Sigmoid colon (tissue), 7 donors: Measurements from ENCODE around the gene STPG3. TPM values are rescaled to one million over a fixed set of nuclear protein-coding genes. Genes with fewer than 3 reads are reported as not detected.

Source experiments
- DNase-seq: peaks from one replicate; pipeline ENCODE4 v3.0.0-alpha.2; 2019
- H3K27ac ChIP-seq, 4 donors: fragments of 200-600 bp; sonication (generic); one replicate each; pipeline ENCODE4 v1.5.1; 2016 to 2019; ENCODE audit warnings: mild to moderate bottlenecking in 1 of 4
- H3K27me3 ChIP-seq, 3 donors: fragments of 200-600 bp; sonication (generic); one replicate each; pipeline ENCODE4 v1.5.1; 2019; ENCODE audit warnings: mild to moderate bottlenecking in 1 of 3
- H3K36me3 ChIP-seq, 4 donors: fragments of 200-600 bp; sonication (generic); one replicate each; pipeline ENCODE4 v1.5.1; 2016 to 2019
- H3K4me1 ChIP-seq, 4 donors: fragments of 200-600 bp; sonication (generic); one replicate each; pipeline ENCODE4 v1.5.1; 2017 to 2019
- H3K4me3 ChIP-seq, 4 donors: fragments of 200-600 bp; sonication (generic); one replicate each; pipeline ENCODE4 v1.5.1; 2017 to 2019; ENCODE audit warnings: mild to moderate bottlenecking in 2 of 4, moderate library complexity in 1 of 4
- H3K9me3 ChIP-seq, 4 donors: fragments of 200-600 bp in 3 of 4; sonication (generic) in 3 of 4; one replicate each; pipeline versions ENCODE4 v1.5.1 to v1.6.1; 2013 to 2019
- EP300 ChIP-seq, 4 donors: sonication (generic); formaldehyde crosslinking; IDR thresholded peaks; one replicate each; pipeline ENCODE4 v1.6.1; 2017; ENCODE audit warnings: antibody characterized with exemption in 4 of 4
- POLR2A ChIP-seq, 2 donors: fragments of 450-650 bp; IDR thresholded peaks; one replicate each; pipeline ENCODE4 v1.6.1; 2016; ENCODE audit warnings: antibody characterized with exemption in 2 of 2, mild to moderate bottlenecking in 2 of 2, moderate library complexity in 2 of 2
- POLR2AphosphoS5 ChIP-seq, 4 donors: sonication (generic); formaldehyde crosslinking; IDR thresholded peaks; one replicate each; pipeline ENCODE4 v1.6.1; 2017; ENCODE audit warnings: antibody characterized with exemption in 4 of 4
- WGBS, 2 donors: extraction: QIAGEN DNeasy Blood & Tissue Kit; methylation state at CpG; one replicate each; pipeline ENCODE4 v1.1.7; 2013; 5-methylcytosine and 5-hydroxymethylcytosine counted together
- intact Hi-C: fragments of 100-400 bp; cut with DNase I; formaldehyde crosslinking; loops from one replicate; pipeline ENCODE4 v1.15.1; 2023
- polyA plus RNA-seq, 3 donors: library from polyadenylated mRNA; stranded (reverse); fragments of 200-250 nt; gene quantifications; one replicate each; pipeline ENCODE4 v1.2.3, GENCODE V29; 2013
- total RNA-seq, 4 donors: library from RNA; depleted of rRNA; stranded (reverse); fragments of >200 nt; gene quantifications; one replicate each; pipeline ENCODE4 v1.1.0, GENCODE V29; 2016
- TF ChIP-seq, protein P1 (sequence below), 4 experiments: fragments of 450-650 bp in 3 of 4; fragments of 200-600 bp in 1 of 4; IDR thresholded peaks; one replicate each; pipeline ENCODE4 v1.5.1; 2016 to 2019; ENCODE audit warnings: antibody characterized with exemption in 4 of 4, mild to moderate bottlenecking in 3 of 4, moderate library complexity in 2 of 4
- donor health status: healthy with polysubstance abuse.
- donor health status: Bipolar disorder and iron deficiency.
- donor health status: healthy.

STPG3 gene
- total and polyA plus RNA-seq, 7 donors: not detected

DNA sequence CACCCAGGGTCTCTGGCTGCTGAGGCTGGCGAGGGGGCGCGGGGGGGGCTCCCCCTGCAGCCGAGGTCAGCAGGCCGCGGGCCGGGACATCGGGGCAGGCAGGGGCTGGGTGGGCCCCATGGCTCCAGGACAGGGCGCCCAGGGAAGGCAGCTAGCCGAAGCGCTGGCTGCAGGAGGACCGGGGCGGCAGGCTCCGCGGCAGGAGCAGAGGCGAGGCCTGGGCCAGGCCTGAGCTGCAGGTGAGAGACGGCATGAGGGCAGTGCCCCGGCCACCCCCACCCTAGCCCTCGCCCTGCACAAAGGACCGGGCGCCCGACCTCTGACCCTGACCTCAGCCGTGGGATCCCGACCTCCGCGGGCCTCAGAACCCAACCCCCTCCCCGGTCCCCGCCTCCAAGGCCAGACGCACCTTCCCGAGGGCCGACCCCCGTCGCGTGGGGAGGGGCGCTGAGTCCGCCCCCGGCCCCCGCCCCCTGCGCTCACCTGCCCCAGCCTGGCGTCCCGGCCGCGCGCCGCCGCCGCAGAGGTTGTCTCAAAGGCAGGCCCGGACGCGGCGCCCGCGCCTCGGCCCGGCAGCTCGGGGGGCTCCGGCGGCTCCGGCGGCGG lies 29.5 kb upstream of the STPG3 start:
- H3K27me3 ChIP-seq: no peaks in the 10 kb centered on the region
- no peaks in the 10 kb centered on the region for H3K9me3 ChIP-seq
- DNase-seq: no peak
- intact Hi-C loops: loop anchor here (2.0 to 5.0 kb wide), 3 partner anchors 19 to 107 kb away; partner anchors contain the start of genes ANAPC2, DPP7, SSNA1 and TUBB4B
- no peaks in the 10 kb centered on the region for H3K36me3 ChIP-seq
- H3K27ac ChIP-seq: peak overlapping the region in 1 of 4 donors; percentile 31
- peak overlapping the region; percentile 37 to 65 (median 60) for H3K4me3 ChIP-seq
- 4 to 8% methylated on average over 61 of the region's 61 CpGs for WGBS, 2 donors
- peaks cover 0 to 31% (median 24%) of the 10 kb centered on the region in 4 donors for H3K4me1 ChIP-seq
- TF ChIP-seq EP300 (IDR thresholded peaks at IDR 0.05): no peak
- TF ChIP-seq POLR2A (IDR thresholded peaks at IDR 0.05): no peak
- no peak for TF ChIP-seq POLR2AphosphoS5 (IDR thresholded peaks at IDR 0.05)
- TF ChIP-seq, protein P1, sequence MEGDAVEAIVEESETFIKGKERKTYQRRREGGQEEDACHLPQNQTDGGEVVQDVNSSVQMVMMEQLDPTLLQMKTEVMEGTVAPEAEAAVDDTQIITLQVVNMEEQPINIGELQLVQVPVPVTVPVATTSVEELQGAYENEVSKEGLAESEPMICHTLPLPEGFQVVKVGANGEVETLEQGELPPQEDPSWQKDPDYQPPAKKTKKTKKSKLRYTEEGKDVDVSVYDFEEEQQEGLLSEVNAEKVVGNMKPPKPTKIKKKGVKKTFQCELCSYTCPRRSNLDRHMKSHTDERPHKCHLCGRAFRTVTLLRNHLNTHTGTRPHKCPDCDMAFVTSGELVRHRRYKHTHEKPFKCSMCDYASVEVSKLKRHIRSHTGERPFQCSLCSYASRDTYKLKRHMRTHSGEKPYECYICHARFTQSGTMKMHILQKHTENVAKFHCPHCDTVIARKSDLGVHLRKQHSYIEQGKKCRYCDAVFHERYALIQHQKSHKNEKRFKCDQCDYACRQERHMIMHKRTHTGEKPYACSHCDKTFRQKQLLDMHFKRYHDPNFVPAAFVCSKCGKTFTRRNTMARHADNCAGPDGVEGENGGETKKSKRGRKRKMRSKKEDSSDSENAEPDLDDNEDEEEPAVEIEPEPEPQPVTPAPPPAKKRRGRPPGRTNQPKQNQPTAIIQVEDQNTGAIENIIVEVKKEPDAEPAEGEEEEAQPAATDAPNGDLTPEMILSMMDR (IDR thresholded peaks at IDR 0.05): no peak

DNA sequence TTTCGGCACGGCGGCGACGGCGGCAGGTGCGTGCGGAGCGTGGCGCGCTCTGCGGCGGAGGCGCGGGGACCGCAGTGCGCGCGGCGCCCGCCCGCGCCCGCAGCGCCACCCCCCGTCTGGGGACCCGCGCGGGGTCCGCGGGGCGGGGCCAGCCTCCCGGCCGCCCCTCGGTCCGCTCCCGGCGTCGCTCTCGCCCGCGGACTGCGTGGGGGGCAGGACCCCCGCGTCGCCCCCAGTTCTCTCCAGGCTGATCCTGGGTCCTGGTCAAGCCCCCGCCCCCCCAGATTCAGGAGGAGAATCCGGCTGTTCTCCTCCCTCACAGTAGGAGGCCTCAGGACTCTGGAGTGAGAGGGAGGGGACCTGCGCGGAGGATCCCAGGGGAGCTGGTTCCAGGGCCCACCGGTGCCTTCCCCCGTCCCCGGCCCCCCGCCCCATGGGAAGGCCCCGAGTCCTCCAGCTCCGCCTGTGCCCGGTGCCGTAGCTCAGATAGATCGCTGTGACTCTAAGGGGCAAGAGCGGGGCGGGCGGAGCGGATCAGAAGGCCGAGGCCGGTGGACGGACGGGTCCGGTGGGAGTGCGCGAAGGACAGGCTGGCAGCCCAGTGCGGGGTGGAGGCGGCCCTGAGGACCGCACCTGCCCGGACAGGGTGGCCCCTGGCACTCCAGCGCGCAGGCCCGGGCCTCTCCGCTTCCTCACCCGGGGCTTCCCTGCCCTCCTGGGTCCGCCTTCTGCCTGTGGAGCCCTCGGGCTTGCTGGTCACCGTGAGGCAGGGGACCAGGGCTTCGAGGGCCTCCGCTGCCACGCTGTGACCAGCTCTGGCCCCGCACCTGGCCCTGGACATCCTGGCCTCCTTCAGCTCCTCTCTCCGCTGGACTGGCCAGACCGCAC lies 28.7 kb upstream of the STPG3 start, which contains the start of gene RNF208:
Gene RNF208 (minus strand): TSS at position 51 of the 888 bp plus-strand sequence. CDS start 1,028 bp downstream, outside the sequence.
- no peaks in the 10 kb centered on the region for H3K9me3 ChIP-seq
- H3K4me1 ChIP-seq: peaks cover 0 to 30% (median 24%) of the 10 kb centered on the region in 4 donors
- TF ChIP-seq EP300 (IDR thresholded peaks at IDR 0.05): no peak
- TF ChIP-seq, protein P1 (IDR thresholded peaks at IDR 0.05): no peak
- TF ChIP-seq POLR2A (IDR thresholded peaks at IDR 0.05): no peak
- no peak for TF ChIP-seq POLR2AphosphoS5 (IDR thresholded peaks at IDR 0.05)
- WGBS, 2 donors: 2 to 3% methylated on average over 88 of the region's 88 CpGs
- DNase-seq: no peak
- H3K27ac ChIP-seq: peak within 1 kb of the TSS; percentile 84 to 91 (median 88)
- H3K27me3 ChIP-seq: no peaks in the 10 kb centered on the region
- H3K4me3 ChIP-seq: peak within 1 kb of the TSS; percentile 54 to 65 (median 60)
- no peaks in the 10 kb centered on the region for H3K36me3 ChIP-seq
- intact Hi-C loops: loop anchor here (1.0 to 5.0 kb wide), 4 partner anchors 18 to 108 kb away; partner anchors contain the start of genes ANAPC2, DPP7, SSNA1 and TUBB4B

DNA sequence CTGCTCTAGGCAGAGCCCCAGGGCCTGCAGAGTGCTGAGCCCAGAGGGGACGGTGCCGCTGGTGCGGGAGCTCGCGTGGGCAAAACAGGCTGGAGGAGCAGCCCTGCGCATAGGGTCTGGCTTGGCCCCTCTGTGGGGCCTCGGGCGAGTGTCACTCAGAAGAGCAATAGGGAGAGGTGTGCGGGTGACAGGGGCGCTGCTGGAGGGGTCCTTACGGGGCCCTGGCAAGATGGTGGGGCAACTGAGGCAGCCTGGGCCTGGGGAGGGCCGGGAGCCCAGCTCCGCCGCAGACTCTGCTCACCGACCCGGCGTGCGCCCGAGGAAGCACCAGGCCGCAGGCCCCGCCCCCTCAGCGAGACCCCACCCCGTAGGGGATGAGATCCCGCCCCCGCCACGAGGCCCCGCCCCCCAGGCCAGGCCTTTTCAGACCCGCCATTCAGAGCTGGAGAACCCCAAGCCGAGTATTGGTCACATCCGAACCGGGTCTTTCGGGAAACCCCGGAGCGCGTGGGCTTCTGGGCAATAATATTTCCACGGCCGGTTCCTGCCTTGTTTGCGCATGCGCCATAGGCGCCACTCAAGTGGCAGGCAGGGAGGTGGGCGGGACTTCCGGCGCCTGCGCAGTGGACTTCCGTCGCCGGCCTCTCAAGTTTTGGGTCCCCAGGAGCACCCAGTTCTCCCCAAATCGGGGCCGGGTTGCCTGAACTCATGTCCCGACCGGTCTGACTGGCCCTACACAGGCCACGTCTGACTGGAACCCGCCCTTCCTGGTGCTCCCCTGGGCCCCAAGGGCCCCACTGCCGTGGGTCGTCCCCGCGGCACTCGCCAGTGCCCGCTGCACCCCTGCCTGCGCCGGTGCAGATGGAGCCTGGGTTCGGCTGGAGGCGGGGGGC lies 27.8 kb upstream of the STPG3 start:
- Histone ChIP-seq H3K4me1 (peaks cover 0 to 31% (median 24%) of the 10 kb centered on the region in 4 donors), H3K9me3 (no peaks in the 10 kb centered on the region), H3K36me3 (no peaks in the 10 kb centered on the region), H3K27me3 (peaks cover under 1 to 4% (median 4%) of the 10 kb centered on the region in 3 donors), H3K27ac (peak overlapping the region; percentile 84 to 91 (median 88)), H3K4me3 (peak overlapping the region; percentile 54 to 65 (median 60))
- WGBS, 2 donors: 1% methylated on average over 63 of the region's 63 CpGs
- TF ChIP-seq EP300 (IDR thresholded peaks at IDR 0.05) (peak in 1 of 4 donors; percentile 64), POLR2AphosphoS5 (IDR thresholded peaks at IDR 0.05) (peak; percentile 50 to 78 (median 71)), POLR2A (IDR thresholded peaks at IDR 0.05) (peak; percentile 15 to 19)
- TF ChIP-seq, protein P1 (IDR thresholded peaks at IDR 0.05): no peak
- peak; percentile 99 for DNase-seq
- intact Hi-C loops: loop anchor here (1.0 to 5.0 kb wide), 4 partner anchors 17 to 109 kb away; partner anchors contain the start of genes ANAPC2, DPP7, SSNA1 and TUBB4B
